Gastrocnemius medialis (tissue), 4 donors: Measurements from ENCODE around the gene TOMM20.

ENCODE experiments used
- CTCF ChIP-seq, 5 experiments: fragments of 450-650 bp in 3 of 5; fragments of 200-600 bp in 2 of 5; sonication (generic) in 2 of 5; IDR thresholded peaks in 4 of 5; conservative IDR thresholded peaks in 1 of 5; 1 replicate in 4 of 5; 2 replicates in 1 of 5; pipeline ENCODE4 v1.5.1; 2016 to 2019; ENCODE audit warnings: antibody characterized with exemption in 5 of 5, mild to moderate bottlenecking in 3 of 5, moderate library complexity in 3 of 5
- POLR2A ChIP-seq, 2 donors: fragments of 450-650 bp; IDR thresholded peaks; one replicate each; pipeline ENCODE4 v1.6.1; 2017; ENCODE audit warnings: antibody characterized with exemption in 2 of 2, mild to moderate bottlenecking in 2 of 2, moderate library complexity in 2 of 2

GRCh38 chr1:235088430-235088829 is 40.2 kb downstream of the TOMM20 start:
- no peak for TF ChIP-seq CTCF (IDR thresholded peaks at IDR 0.05 in 4 of 5, conservative IDR thresholded peaks at IDR 0.05 in 1 of 5)
- TF ChIP-seq POLR2A (IDR thresholded peaks at IDR 0.05), result no peak
